Muscle of back (tissue), 11 donors: ENCODE results near the gene TMEM54. TPM values are rescaled to one million over a fixed set of nuclear protein-coding genes. Genes with fewer than 3 reads are reported as not detected.

Experiments used
- DNase-seq, 3 donors: peaks; one replicate each; pipeline versions ENCODE4 v3.0.0 to v3.0.0-alpha.2; 2013
- polyA plus RNA-seq, 10 donors: library from polyadenylated mRNA; unstranded; fragments of 120-200 nt; gene quantifications; one replicate each; pipeline ENCODE4 v1.2.1, GENCODE V29; 2013; ENCODE audit not compliant: insufficient read length in 10 of 10

The TMEM54 gene
- polyA plus RNA-seq, 10 donors = 4.5 to 15.7 (median 7.2) TPM

DNA sequence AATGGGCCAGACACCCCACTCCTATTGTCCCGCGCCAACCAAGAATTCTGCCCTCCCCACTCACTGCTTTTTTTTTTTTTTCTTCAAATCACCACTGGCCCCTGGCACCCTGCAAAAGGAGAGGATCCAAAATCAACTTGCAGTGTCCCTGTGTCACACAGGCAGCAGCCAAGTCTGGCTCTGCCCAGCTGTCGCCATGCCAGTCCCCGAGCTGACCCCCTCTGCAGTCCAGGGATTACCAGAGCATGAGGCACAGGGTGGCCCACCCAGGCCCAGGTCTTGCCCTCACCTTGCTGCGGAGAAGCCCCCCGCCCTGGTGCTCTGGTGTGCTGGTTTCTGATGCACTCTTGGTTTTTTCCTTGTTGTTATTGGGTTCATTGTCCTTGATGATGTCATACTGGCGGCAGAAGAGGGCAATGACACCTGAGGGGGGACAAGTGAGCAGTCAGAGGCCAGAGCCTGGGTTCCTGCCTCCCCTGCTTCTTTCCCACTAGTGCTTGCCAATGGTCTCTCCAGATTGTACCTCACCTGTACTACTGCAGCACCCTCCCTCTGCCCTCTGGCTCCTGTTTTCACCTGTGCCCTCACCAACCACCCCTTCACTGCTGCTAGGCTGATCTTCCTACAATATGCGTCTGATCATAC lies 36.7 kb downstream of the TMEM54 start:
- no peak for DNase-seq

DNA sequence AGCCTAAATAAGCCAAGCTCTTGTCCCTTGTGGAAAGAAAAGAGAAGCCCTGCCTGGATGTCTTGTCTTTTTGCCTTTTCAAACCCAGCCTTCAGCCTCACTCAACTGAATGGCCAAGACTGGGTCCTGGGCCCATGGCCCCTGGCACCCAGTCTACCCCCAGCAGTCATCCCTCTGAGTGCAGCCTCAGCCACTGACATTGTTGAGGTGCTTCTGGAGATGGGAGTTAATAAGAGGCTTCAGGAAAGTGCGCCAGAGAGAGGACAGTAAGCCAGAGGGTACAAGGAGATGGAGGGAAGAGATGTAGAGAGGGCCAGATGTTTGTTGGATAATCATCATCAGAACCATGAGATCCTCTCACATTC lies 37.3 kb downstream of the TMEM54 start:
- DNase-seq = no peak

DNA sequence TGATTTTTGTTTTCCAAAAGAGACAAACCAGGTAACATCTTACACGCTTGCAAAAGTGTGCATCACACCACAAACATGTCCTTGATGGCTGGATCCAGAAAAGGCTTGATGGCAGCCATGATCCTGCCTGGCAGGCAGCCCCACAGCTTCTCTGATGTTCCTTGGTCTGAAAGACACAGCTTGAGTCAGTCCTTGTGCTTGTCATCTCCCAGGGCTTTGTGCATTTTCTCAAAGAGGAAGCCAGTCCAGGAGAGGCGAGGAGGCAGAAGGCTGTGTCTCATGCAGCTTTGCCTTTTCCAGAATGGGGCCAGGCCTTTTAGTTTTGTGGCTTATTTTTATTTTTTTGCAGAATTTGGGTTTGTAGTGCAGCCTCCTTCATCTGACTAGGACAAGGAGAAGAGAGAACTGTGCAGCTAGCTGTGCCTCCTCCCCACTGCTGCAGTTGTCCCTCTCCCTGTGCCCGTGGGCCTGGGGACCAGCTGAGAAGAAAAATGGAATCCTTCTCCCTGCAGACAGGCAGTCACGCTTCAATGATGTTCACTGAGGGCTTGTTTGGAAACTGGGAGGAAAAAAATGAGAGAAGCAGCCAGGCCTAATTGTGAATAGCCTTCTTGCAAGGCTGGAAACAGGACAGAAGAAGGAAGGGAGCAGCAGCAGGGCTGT lies 37.8 kb downstream of the TMEM54 start:
- no peak for DNase-seq

DNA sequence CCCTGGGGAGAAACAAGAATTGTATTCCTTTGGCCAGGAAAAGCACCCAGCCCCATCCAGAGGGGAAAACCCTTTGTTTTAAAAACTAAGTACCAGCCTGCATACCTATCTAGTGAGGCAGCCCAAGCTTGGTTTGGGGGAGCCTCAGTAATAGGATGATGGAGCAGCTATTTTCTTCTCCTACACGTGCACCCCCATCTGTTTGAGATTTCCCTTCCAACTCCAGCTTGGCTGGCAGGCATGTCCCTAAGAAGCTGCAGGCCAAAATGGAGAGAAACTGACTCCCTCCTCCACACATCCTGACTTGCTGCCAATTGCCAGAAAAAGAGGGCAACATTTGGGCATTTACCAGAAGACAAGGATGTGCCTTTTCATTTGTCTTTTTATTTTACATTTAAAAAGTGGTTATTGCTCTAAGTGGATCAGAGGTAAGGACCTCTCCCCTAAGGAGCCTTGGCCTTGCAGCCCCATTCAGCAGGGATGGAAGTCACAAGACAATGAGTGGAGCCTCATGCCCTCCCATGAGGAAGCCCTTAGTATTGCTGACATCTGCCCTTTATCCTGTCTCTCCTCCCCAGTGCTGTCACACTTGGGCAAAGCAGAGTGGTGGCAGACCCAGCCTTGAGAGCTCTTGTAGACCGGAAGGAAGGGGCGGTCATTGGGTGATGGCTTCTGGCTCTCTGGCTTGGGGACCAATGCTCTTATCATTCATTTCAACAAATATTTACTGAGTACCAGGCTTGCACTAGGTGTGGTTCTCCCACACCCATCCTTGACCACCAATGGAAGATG lies 39.1 kb downstream of the TMEM54 start:
- no peak for DNase-seq

DNA sequence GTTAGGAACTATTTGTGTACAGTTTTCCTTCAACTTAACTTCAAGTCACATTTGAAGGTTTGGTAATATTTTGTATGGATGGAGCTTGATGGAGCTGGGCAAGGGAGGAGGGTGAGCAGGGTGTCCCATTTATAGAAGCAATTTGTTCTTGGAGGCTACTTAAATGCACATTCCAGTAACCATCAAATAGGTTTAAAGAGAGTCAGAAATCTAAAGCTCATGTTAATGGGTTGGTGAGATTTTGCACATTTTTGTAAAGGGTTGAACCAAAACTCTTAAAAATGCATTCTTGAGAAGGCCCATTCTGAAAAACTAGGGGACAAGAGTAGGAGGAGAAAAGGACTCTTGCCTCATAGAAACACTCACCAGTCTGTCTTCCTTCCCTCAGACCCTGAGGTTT lies 40.6 kb downstream of the TMEM54 start:
- DNase-seq = no peak

DNA sequence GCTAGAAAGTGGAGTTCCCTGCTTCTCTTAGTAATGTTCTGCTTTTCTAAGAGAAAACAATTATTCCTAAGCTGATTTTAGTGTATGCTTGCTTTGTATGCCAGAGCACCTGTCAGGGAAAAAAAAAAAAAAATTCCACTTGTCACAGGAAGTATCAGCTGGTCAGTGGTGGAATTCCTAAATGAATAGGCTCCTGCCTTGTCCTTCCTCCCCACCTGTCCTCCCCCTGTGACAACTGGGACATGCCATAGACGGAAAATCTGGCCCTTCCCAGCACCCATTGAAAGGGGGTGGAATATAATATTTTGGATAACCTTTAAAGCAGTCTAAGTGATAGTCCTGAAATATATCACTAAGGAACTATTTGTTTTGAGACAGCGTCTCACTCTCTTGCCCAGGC lies 41.3 kb downstream of the TMEM54 start:
- DNase-seq = no peak

DNA sequence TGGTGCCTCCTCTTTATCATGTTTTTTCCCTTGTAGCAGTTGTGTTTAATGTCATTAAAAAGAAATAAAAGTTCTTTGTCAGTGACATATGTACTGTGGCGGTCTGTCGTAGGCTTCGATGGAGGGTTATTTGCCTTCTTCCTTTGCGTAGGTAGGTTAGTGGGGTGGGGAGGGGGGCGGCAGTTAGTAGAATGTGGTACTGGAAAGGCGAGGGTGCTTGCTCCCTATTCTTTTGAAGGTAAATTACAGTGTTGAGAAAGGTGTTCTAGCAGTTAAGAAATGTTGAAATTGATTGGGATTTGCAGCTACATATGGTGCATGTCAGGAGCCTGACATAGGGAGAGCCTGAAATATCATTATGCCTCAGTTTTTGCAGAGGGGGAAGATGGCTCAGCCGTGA lies 42.4 kb downstream of the TMEM54 start:
- no peak for DNase-seq

DNA sequence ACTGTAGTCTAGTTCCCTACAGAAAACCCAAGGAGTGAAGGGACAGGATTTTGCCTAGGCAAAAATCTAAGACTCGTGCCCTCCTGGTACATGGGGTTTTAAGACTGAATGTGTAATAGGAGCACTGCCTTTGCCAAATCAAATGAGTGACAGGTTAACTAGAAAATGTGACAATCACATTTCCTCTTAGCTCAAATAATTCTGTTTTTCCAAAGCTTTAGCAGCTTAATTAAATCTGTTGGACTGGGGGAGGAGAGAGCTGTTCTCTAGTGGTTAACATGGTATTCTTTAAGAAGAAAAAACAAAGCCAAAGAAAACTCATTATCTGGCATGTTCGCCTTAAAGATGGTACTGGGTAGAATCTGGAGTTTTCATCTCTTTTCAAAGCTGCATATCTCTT lies 43.1 kb downstream of the TMEM54 start:
- DNase-seq = no peak

DNA sequence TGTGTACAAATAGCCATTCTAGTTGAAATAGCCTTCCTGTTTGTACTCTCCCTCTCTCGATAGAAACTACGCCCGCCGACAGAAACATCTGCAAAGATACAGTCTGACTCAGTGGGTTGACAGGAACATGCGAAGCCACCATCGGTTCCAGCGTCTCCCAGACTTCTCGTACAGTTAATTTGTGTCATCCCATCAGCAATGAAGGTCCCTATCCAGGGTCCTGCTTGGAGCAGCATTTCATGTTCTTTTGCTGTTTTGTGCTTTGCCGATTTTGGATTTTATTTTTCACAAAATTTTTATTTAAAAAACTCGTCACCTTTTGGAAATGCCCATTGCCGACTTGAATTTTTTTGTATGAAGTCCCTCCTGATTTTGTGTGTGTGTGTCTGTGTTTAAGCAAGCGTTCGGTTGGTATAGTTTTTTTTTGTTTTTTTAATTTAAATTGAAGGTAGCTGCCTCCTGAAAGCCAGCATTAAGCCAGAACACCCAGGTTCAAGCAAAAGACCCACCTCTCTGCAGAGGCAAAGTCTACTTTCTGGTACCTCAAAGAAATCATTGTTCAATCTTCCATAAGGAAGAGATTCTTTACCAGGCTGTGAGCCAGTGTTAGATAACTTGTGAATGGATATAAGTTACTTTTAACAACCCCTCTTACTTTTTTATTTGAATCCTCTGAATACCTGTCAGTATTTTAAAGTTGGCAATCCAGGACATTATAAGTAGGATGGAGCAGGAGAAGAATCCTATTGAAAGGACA lies 45.1 kb downstream of the TMEM54 start:
- no peak for DNase-seq

DNA sequence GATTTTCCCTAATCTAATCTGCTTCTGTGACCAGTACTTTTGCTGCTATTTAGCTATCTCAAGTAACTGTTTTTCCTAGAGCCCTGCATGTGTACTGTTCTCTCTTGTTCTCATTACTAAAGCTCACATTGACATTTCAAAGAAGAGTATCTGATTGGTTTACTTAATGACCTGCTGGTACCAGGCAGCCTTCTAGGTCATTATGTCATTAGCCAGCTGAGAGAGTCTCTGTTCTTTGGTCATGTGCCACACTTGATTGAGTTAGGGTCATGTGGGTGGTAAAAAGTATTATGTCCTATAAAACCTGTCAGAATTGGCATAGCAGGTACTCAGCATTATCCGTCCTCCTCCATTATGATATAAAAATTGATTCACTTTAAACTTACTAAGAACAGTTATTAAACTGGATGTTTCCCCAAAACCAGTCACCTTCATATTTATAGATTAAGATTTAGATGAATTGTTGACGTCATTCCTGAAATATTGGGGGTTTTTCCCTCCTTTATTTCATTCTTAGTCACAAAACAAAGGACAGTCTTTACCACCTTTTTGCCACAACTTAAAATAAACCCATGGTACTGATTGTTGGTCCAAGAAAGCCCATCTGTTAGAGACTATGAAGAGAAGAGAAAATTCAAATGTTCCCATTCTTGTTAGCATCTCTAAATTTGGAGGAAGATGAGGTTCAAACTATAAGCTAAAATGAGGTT lies 52.7 kb downstream of the TMEM54 start:
- DNase-seq = no peak

Other genes with a start within 250 kb of the TMEM54 start
- 10 to 100 TPM; 18.9 to 45.1 (median 34.9) TPM for gene SYNC, start 198.6 kb downstream of the TMEM54 start, polyA plus RNA-seq
- 10 to 100 TPM; 35.6 to 57.0 (median 45.0) TPM for gene YARS1, start 84.0 kb downstream of the TMEM54 start, polyA plus RNA-seq
- gene S100PBP, start 83.7 kb downstream of the TMEM54 start, polyA plus RNA-seq = 10 to 100 TPM; 16.9 to 38.8 (median 24.4) TPM
- gene FNDC5, start 30.5 kb downstream of the TMEM54 start, polyA plus RNA-seq = 100 to 1,000 TPM; 161 to 210 (median 176) TPM
- 1 to 10 TPM in 1 of 10 donors, under 1 TPM in 9; 0.13 to 1.2 (median 0.21) TPM for gene HPCA, start 14.9 kb downstream of the TMEM54 start, polyA plus RNA-seq
- 10 to 100 TPM in 2 of 10 donors, 1 to 10 TPM in 8; 7.3 to 10.6 (median 8.6) TPM for gene RNF19B, start 63.4 kb upstream of the TMEM54 start, polyA plus RNA-seq
- 100 to 1,000 TPM; 101 to 150 (median 118) TPM for gene AK2, start 135.5 kb upstream of the TMEM54 start, polyA plus RNA-seq
- 1 to 10 TPM; 3.7 to 7.2 (median 5.0) TPM for gene AZIN2, start 179.8 kb upstream of the TMEM54 start, polyA plus RNA-seq